SU-DHL-6 (cell line): ENCODE results near the gene ADM2.

ENCODE experiments used
- H2AFZ ChIP-seq: fragments of 200-600 bp; sonication (generic); 2 replicates; pipeline ENCODE4 v1.6.1; 2014; ENCODE audit warnings: low read depth, mild to moderate bottlenecking, moderate library complexity, mixed read lengths, antibody characterized with exemption, low read length; ENCODE audit not compliant: severe bottlenecking
- H3F3A ChIP-seq: fragments of 200-600 bp; shearing (Covaris generic); 2 replicates; pipeline ENCODE4 v1.6.0; 2016; ENCODE audit warnings: antibody characterized with exemption, mild to moderate bottlenecking; ENCODE audit not compliant: insufficient read depth
- H3K27ac ChIP-seq: fragments of 200-600 bp; sonication (generic); 2 replicates; pipeline ENCODE4 v1.5.1; 2016; ENCODE audit warnings: low read depth, mild to moderate bottlenecking, low read length, moderate library complexity, mixed read lengths
- H3K27me3 ChIP-seq: fragments of 200-600 bp; sonication (generic), shearing (Covaris generic); 2 replicates; pipeline ENCODE4 v1.6.0; 2014; ENCODE audit warnings: mild to moderate bottlenecking, low read length
- H3K36me3 ChIP-seq: fragments of 200-600 bp; sonication (generic); 2 replicates; pipeline ENCODE4 v1.6.1; 2014; ENCODE audit warnings: mild to moderate bottlenecking, low read length, mixed read lengths
- H3K4me2 ChIP-seq: fragments of 300-600, 200-600 bp; shearing (Covaris generic), sonication (generic); 2 replicates; pipeline ENCODE4 v1.6.0; 2014; ENCODE audit warnings: low read length, low read depth, mild to moderate bottlenecking; ENCODE audit not compliant: poor library complexity, severe bottlenecking
- H3K4me3 ChIP-seq: fragments of 200-600 bp; sonication (generic); 2 replicates; pipeline ENCODE4 v1.5.1; 2014; ENCODE audit warnings: antibody characterized with exemption, low read length, mild to moderate bottlenecking, mixed read lengths; ENCODE audit not compliant: insufficient read depth, poor library complexity, severe bottlenecking
- H3K79me2 ChIP-seq: fragments of 200-600 bp; sonication (generic); 2 replicates; pipeline ENCODE4 v1.6.1; 2014; ENCODE audit warnings: mild to moderate bottlenecking, low read length, moderate library complexity; ENCODE audit not compliant: insufficient read depth
- H3K9ac ChIP-seq: fragments of 200-600 bp; sonication (generic); 2 replicates; pipeline ENCODE4 v1.7.0; 2014; ENCODE audit warnings: mild to moderate bottlenecking, low read length
- H3K9me2 ChIP-seq: fragments of 200-600 bp; sonication (generic); replicated peaks from 2 replicates; pipeline ENCODE4 v1.6.1; 2014; ENCODE audit warnings: low read length; ENCODE audit not compliant: insufficient read depth
- H3K9me3 ChIP-seq: fragments of 200-600 bp; sonication (generic); 2 replicates; pipeline ENCODE4 v1.6.1; 2014; ENCODE audit warnings: low read length, mixed read lengths; ENCODE audit not compliant: insufficient read depth
- H4K20me1 ChIP-seq: fragments of 200-600 bp; sonication (generic); 2 replicates; pipeline ENCODE4 v1.6.1; 2014; ENCODE audit warnings: low read depth, mild to moderate bottlenecking, antibody characterized with exemption, low read length, moderate library complexity, mixed read lengths
- EZH2phosphoT487 ChIP-seq: fragments of 200-600 bp; sonication (generic), shearing (Covaris generic); conservative IDR thresholded peaks from 2 replicates; pipeline ENCODE4 v1.6.1; 2018; ENCODE audit warnings: mild to moderate bottlenecking, antibody characterized with exemption, low read length, moderate library complexity, mixed read lengths
- TF ChIP-seq, protein P1 (sequence below): fragments of 200-600 bp; sonication (generic); IDR thresholded peaks from one replicate; pipeline ENCODE4 v1.5.1; 2017; ENCODE audit warnings: antibody characterized with exemption, mild to moderate bottlenecking, low read length, moderate library complexity; ENCODE audit not compliant: insufficient read depth, poor library complexity, severe bottlenecking

Gene ADM2

DNA sequence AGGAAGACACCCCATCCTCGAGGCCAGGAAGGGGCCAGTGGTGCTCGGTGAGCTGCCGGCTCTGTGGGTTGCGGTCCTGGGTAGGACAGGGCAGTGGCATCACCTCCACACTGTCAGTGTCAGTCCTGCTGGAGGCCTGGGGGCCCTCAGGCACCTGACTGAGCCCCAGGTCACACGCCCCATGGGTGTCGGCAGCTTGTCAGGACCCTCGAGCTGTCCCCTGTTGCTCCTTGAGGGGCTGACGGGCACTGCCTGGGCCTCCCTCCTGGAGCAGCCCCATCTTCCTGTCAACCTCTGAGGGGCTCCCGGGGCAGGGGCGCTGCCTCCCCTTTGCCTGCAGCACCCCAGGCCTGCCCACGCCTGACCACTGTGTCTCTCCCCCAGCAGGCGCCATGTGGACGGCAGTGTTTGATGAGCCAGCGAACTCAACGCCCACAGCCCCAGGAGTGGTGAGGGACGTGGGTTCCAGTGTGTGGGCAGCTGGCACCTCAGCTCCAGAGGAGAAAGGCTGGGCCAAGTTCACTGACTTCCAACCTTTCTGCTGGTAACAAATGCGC lies 42.0 kb upstream of the ADM2 start:
- no peak overlapping the region for H3K9ac ChIP-seq
- no peaks in the 10 kb centered on the region for H3K9me2 ChIP-seq
- H2AFZ ChIP-seq: no peak overlapping the region
- H3K36me3 ChIP-seq: no peaks in the 10 kb centered on the region
- H4K20me1 ChIP-seq: no peaks in the 10 kb centered on the region
- peaks cover 14% of the 10 kb centered on the region; the same call in 1 of the 2 replicates for H3F3A ChIP-seq
- no peaks in the 10 kb centered on the region for H3K9me3 ChIP-seq
- no peak overlapping the region for H3K27ac ChIP-seq
- H3K27me3 ChIP-seq: no peaks in the 10 kb centered on the region
- no peak overlapping the region for H3K4me3 ChIP-seq
- TF ChIP-seq EZH2phosphoT487: no peak
- TF ChIP-seq, protein P1, sequence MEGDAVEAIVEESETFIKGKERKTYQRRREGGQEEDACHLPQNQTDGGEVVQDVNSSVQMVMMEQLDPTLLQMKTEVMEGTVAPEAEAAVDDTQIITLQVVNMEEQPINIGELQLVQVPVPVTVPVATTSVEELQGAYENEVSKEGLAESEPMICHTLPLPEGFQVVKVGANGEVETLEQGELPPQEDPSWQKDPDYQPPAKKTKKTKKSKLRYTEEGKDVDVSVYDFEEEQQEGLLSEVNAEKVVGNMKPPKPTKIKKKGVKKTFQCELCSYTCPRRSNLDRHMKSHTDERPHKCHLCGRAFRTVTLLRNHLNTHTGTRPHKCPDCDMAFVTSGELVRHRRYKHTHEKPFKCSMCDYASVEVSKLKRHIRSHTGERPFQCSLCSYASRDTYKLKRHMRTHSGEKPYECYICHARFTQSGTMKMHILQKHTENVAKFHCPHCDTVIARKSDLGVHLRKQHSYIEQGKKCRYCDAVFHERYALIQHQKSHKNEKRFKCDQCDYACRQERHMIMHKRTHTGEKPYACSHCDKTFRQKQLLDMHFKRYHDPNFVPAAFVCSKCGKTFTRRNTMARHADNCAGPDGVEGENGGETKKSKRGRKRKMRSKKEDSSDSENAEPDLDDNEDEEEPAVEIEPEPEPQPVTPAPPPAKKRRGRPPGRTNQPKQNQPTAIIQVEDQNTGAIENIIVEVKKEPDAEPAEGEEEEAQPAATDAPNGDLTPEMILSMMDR: no peak
- H3K4me2 ChIP-seq: no peak overlapping the region
- no peaks in the 10 kb centered on the region for H3K79me2 ChIP-seq

DNA sequence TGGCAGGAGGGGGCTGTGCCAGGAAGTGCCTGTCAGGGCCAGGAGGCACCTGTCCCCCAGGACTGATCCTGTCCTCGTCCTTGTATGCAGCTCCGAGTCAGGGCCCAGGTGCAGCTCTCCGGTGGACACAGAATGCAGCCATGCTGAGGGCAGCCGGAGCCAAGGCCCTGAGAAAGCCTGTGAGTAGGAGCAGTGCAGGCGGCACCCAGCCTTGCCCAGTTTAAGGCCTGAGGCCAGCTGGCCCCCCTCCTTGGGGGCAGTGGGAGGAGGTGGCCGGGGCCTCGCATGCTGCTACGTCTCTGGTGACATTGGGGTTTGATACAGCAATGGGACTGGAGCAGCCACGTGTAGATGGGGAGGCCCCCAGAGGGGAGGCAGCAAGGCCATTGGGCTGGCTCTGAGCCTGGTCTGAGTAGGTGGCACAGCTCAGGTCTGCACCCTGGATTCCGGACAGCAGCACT lies 41.4 kb upstream of the ADM2 start:
- Histone ChIP-seq H3K4me2 (no peak overlapping the region), H3K9me2 (no peaks in the 10 kb centered on the region), H3K9me3 (no peaks in the 10 kb centered on the region), H3F3A (peaks cover 19% of the 10 kb centered on the region; the same call in 1 of the 2 replicates), H3K79me2 (no peaks in the 10 kb centered on the region), H4K20me1 (no peaks in the 10 kb centered on the region), H2AFZ (no peak overlapping the region), H3K4me3 (no peak overlapping the region), H3K27me3 (no peaks in the 10 kb centered on the region), H3K27ac (no peak overlapping the region), H3K9ac (no peak overlapping the region), H3K36me3 (no peaks in the 10 kb centered on the region)
- TF ChIP-seq, protein P1: no peak
- no peak for TF ChIP-seq EZH2phosphoT487

DNA sequence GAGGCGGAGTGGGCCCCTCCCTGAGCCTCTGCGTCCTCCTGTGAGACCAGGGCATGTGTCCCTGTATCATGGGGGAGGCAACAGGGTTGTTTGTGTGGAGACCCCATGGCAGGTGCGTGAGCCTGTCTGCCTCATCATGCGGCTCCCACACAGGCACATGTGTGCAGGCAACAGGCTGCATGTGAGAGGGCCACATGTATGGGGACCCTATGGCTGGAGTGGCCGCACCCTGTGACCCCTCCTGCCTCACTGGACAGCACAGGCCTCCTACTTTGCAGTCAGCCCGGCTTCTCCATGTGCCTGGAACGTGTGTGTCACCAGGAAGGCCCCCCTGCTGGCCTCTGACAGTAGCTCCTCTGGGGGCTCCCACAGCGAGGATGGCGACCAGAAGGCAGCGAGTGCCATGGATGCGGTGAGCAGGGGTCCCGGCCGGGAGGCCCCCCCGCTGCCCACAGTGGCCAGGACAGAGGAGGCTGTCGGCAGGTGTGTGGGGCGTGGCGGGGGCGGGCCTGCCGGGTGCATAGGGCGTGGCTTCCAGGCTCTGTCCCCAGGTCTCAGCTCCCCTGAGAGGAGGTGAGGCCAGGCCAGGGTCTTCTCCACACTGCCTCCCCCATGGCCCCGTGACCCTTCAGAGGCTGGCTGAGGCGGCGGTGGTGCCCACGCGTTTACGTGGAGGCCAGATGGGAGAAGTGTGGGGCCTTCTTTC lies 40.6 kb upstream of the ADM2 start:
- Histone ChIP-seq H3K9me2 (no peaks in the 10 kb centered on the region), H3K9me3 (no peaks in the 10 kb centered on the region), H3K36me3 (no peaks in the 10 kb centered on the region), H3K4me3 (no peak overlapping the region), H3K79me2 (no peaks in the 10 kb centered on the region), H2AFZ (no peak overlapping the region), H3K9ac (no peak overlapping the region), H3F3A (peaks cover 27% of the 10 kb centered on the region; the same call in 1 of the 2 replicates), H3K4me2 (no peak overlapping the region), H3K27me3 (no peaks in the 10 kb centered on the region), H4K20me1 (no peaks in the 10 kb centered on the region), H3K27ac (no peak overlapping the region)
- no peak for TF ChIP-seq EZH2phosphoT487
- TF ChIP-seq, protein P1: no peak
